B cell (primary cell): ENCODE data around the gene OVCH2. TPM values are rescaled to one million over a fixed set of nuclear protein-coding genes. Genes with fewer than 3 reads are reported as not detected.

Experiments
- ATAC-seq: fragments of 200-7000 bp; cut with Tn5 transposase; one replicate; pipeline ENCODE4 v1.10.0; 2021; ENCODE audit warnings: low read depth, mild to moderate bottlenecking, moderate number of reproducible peaks, moderate library complexity
- CTCF ChIA-PET: fragments of 350-600 bp; sonication (Branson Sonifier 250); formaldehyde crosslinking; loops from one replicate; lab custom pipeline; 2021; ENCODE audit warnings: antibody characterized with exemption, inconsistent platforms; lab: Charles Lee
- POLR2A ChIA-PET: fragments of 350-600 bp; sonication (Branson Sonifier 250); formaldehyde crosslinking; loops from one replicate; lab custom pipeline; 2021; ENCODE audit warnings: antibody characterized with exemption; lab: Charles Lee
- DNase-seq: peaks from one replicate; pipeline ENCODE4 v3.0.0; 2013
- H2AFZ ChIP-seq: 2 replicates; pipeline ENCODE4 v1.6.1; 2012; ENCODE audit warnings: mild to moderate bottlenecking, low read depth, low read length; ENCODE audit not compliant: insufficient read depth, poor library complexity, severe bottlenecking
- H3K27ac ChIP-seq, 2 donors: 1 replicate in 1 of 2; 2 replicates in 1 of 2; pipeline ENCODE4 v1.5.1; 2012 to 2013; ENCODE audit warnings: low read length in 2 of 2, mild to moderate bottlenecking in 2 of 2, moderate library complexity in 1 of 2
- H3K27me3 ChIP-seq, 4 experiments: fragments of 200-600 bp in 1 of 4; sonication (generic) in 1 of 4; replicated peaks in 1 of 4; 1 replicate in 2 of 4; 2 replicates in 2 of 4; pipeline versions ENCODE4 v1.6.1 to v1.7.0; 2013 to 2016; ENCODE audit warnings: low read length in 3 of 4, mild to moderate bottlenecking in 2 of 4, mixed read lengths in 1 of 4, moderate library complexity in 1 of 4; ENCODE audit not compliant: insufficient read depth in 4 of 4, control insufficient read depth in 3 of 4; ENCODE audit errors: control extremely low read depth in 1 of 4
- H3K36me3 ChIP-seq, 2 experiments: replicated peaks in 1 of 2; 1 replicate in 1 of 2; 2 replicates in 1 of 2; pipeline versions ENCODE4 v1.6.1 to v1.7.1; 2013; ENCODE audit warnings: low read length in 1 of 2; ENCODE audit not compliant: insufficient read depth in 2 of 2, control insufficient read depth in 1 of 2; ENCODE audit errors: control extremely low read depth in 1 of 2, extremely low read depth in 1 of 2
- H3K4me1 ChIP-seq, 2 donors: fragments of 200-600 bp in 1 of 2; sonication (generic) in 1 of 2; 1 replicate in 1 of 2; 2 replicates in 1 of 2; pipeline versions ENCODE4 v1.5.1 to v1.6.1; 2013 to 2017; ENCODE audit warnings: low read length in 2 of 2; ENCODE audit not compliant: control insufficient read depth in 2 of 2, insufficient read depth in 2 of 2
- H3K4me2 ChIP-seq: replicated peaks from 2 replicates; pipeline ENCODE3; 2012; ENCODE audit warnings: mild to moderate bottlenecking, low read depth, low read length; ENCODE audit not compliant: poor library complexity, severe bottlenecking
- H3K4me3 ChIP-seq, 5 experiments: fragments of 200-600 bp in 1 of 5; sonication (generic) in 1 of 5; 1 replicate in 3 of 5; 2 replicates in 2 of 5; pipeline versions ENCODE4 v1.5.1 to v1.7.0; 2011 to 2016; ENCODE audit warnings: low read length in 4 of 5, mild to moderate bottlenecking in 4 of 5, low read depth in 2 of 5, control low read depth in 1 of 5, moderate library complexity in 1 of 5; ENCODE audit not compliant: insufficient read depth in 1 of 5; ENCODE audit errors: control extremely low read depth in 1 of 5, extremely low read depth in 1 of 5
- H3K79me2 ChIP-seq: fragments of 200-600 bp; sonication (generic); one replicate; pipeline ENCODE4 v1.6.0; 2016; ENCODE audit warnings: low read length; ENCODE audit not compliant: control insufficient read depth, insufficient read depth
- H3K9ac ChIP-seq: fragments of 200-600 bp; sonication (generic); 2 replicates; pipeline ENCODE4 v1.6.1; 2017; ENCODE audit warnings: mild to moderate bottlenecking, low read length, moderate library complexity
- H3K9me3 ChIP-seq, 3 donors: one replicate each; pipeline versions ENCODE4 v1.6.1 to v1.7.1; 2013; ENCODE audit warnings: low read length in 2 of 3; ENCODE audit not compliant: control insufficient read depth in 2 of 3, insufficient read depth in 1 of 3; ENCODE audit errors: control extremely low read depth in 1 of 3
- H4K20me1 ChIP-seq: 2 replicates; pipeline ENCODE4 v1.6.0; 2012; ENCODE audit warnings: mild to moderate bottlenecking, low read length; ENCODE audit not compliant: insufficient read depth, control insufficient read depth, poor library complexity, severe bottlenecking
- H3K27ac Mint-ChIP-seq: one replicate; pipeline ENCODE4 v1.8.0; 2021; ENCODE audit warnings: mixed read lengths
- H3K27me3 Mint-ChIP-seq: one replicate; pipeline ENCODE4 v1.8.0; 2021; ENCODE audit warnings: mixed read lengths
- H3K4me1 Mint-ChIP-seq: one replicate; pipeline ENCODE4 v1.8.0; 2021; ENCODE audit warnings: mixed read lengths
- H3K4me3 Mint-ChIP-seq: one replicate; pipeline ENCODE4 v1.8.0; 2021; ENCODE audit warnings: mixed read lengths
- H3K9me3 Mint-ChIP-seq: one replicate; pipeline ENCODE4 v1.8.0; 2022; ENCODE audit warnings: mixed read lengths; ENCODE audit not compliant: insufficient read depth
- CTCF ChIP-seq: fragments of 200-600 bp; IDR thresholded peaks from one replicate; pipeline ENCODE4 v1.8.0; 2022; ENCODE audit warnings: antibody characterized with exemption, mild to moderate bottlenecking
- EZH2 ChIP-seq: IDR thresholded peaks from 2 replicates; pipeline ENCODE4 v1.6.1; 2012; ENCODE audit warnings: borderline replicate concordance, low read depth, mild to moderate bottlenecking, moderate library complexity, low read length; ENCODE audit not compliant: insufficient read depth, poor library complexity, severe bottlenecking
- WGBS: methylation state at CpG from one replicate; pipeline ENCODE4 v1.1.5; 2013; ENCODE audit warnings: missing lambda C conversion rate; ENCODE audit not compliant: insufficient coverage; 5-methylcytosine and 5-hydroxymethylcytosine counted together
- intact Hi-C: fragments of 100-400 bp; cut with micrococcal nuclease; formaldehyde crosslinking; loops from one replicate; pipeline ENCODE4 v1.10.0; 2022
- polyA plus RNA-seq: library from polyadenylated mRNA; depleted of rRNA; stranded (reverse); fragments of >200 nt; gene quantifications from 2 replicates; pipeline ENCODE4 v1.2.3, GENCODE V29; 2012
- total RNA-seq, 2 donors: library from RNA; stranded (reverse); fragments of 120-200 nt in 1 of 2; gene quantifications; 1 replicate in 1 of 2; 2 replicates in 1 of 2; pipeline versions ENCODE4 v1.2.3 to v1.2.4, GENCODE V29; 2013 to 2022

The OVCH2 gene
- total and polyA plus RNA-seq, 2 donors (not counting 1 experiment from before 2014, with no cell fraction given): not detected

DNA sequence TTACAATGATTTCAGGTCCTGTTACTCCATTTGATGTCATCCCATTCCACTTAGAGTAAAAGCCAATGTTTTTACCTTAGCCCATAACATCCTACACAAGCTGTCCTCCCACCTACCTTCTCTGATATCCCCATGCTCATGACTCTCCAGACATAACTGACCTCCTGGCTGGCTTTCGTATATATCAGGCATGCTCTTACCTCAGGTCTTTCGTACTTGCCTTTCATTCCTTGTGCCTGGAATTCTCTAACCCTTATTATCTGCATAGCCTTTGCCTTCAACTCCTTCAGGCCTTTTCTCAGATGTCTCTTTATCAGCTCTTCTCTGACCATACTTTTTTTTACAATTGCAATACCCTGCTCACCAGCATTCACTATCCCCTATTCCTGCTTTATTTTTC, 22.7 kb downstream of the OVCH2 start:
- Histone ChIP-seq H2AFZ (no peak overlapping the region), H3K79me2 (no peaks in the 10 kb centered on the region), H3K9me3 (no peaks in the 10 kb centered on the region), H3K27me3 (peaks cover 0 to 13% (median 4%) of the 10 kb centered on the region in 4 experiments), H4K20me1 (no peaks in the 10 kb centered on the region), H3K27ac (no peak overlapping the region), H3K4me1 (no peaks in the 10 kb centered on the region), H3K9ac (no peak overlapping the region), H3K36me3 (no peaks in the 10 kb centered on the region), H3K4me2 (no peak overlapping the region), H3K4me3 (no peak overlapping the region)
- TF ChIP-seq CTCF (no peak), EZH2 (no peak)
- Mint-ChIP-seq H3K4me3 (no peak overlapping the region), H3K4me1 (no peaks in the 10 kb centered on the region), H3K9me3 (no peaks in the 10 kb centered on the region), H3K27ac (no peak overlapping the region), H3K27me3 (peaks cover 24% of the 10 kb centered on the region)
- no peak for DNase-seq
- CTCF ChIA-PET: interaction anchor here (0.5 to 1.3 kb wide), 2 partner anchors 94 to 585 kb away, joined by 4 to 8 read pairs; no protein-coding TSS in a partner anchor
- WGBS: 90% methylated on average over 2 of the region's 2 CpGs
- ATAC-seq: no peak
- POLR2A ChIA-PET: no interaction called here
- intact Hi-C loops: no loop called here

- H3K9ac ChIP-seq: no peak overlapping the region
- CTCF ChIA-PET: interaction anchor here (1.0 to 2.6 kb wide), 6 partner anchors 9 to 21 kb away, joined by 3 to 13 read pairs (median 4); no protein-coding TSS in a partner anchor
- no peak overlapping the region for H3K4me3 ChIP-seq
- no peak for ATAC-seq
- H3K27me3 ChIP-seq: peaks cover 0 to 43% (median 20%) of the 10 kb centered on the region in 4 experiments
- no peaks in the 10 kb centered on the region for H3K79me2 ChIP-seq
- Mint-ChIP-seq H3K4me1 (peaks cover 15% of the 10 kb centered on the region), H3K9me3 (peaks cover 1% of the 10 kb centered on the region), H3K4me3 (no peak overlapping the region), H3K27ac (no peak overlapping the region), H3K27me3 (peaks cover 50% of the 10 kb centered on the region)
- H2AFZ ChIP-seq: no peak overlapping the region
- H3K27ac ChIP-seq: no peak overlapping the region
- H3K9me3 ChIP-seq: peaks cover 0 to 5% (median 3%) of the 10 kb centered on the region in 3 donors
- TF ChIP-seq EZH2: no peak
- TF ChIP-seq CTCF: no peak
- H4K20me1 ChIP-seq: no peaks in the 10 kb centered on the region
- DNase-seq: no peak
- intact Hi-C loops: no loop called here
- no peak overlapping the region for H3K4me2 ChIP-seq
- POLR2A ChIA-PET: no interaction called here
- H3K4me1 ChIP-seq: peaks cover 10 to 17% of the 10 kb centered on the region in 2 donors
- WGBS: 52% methylated on average over 4 of the region's 4 CpGs
- H3K36me3 ChIP-seq: no peaks in the 10 kb centered on the region
Observed at GRCh38 chr11:7677796-7678201, 28.5 kb downstream of the OVCH2 start.
